Spleen (tissue), 11 donors: ENCODE results near the gene MGAT4B. TPM values are rescaled to one million over a fixed set of nuclear protein-coding genes. Genes with fewer than 3 reads are reported as not detected.

Experiments used
- DNase-seq: peaks from one replicate; pipeline ENCODE4 v3.0.0-alpha.2; 2020
- H3K27ac ChIP-seq, 8 donors: fragments of 200-600 bp; sonication (generic) in 7 of 8; 1 replicate in 4 of 8; 2 replicates in 4 of 8; pipeline versions ENCODE4 v1.5.0 to v1.8.0; 2016 to 2021; ENCODE audit warnings: inconsistent platforms in 4 of 8, mild to moderate bottlenecking in 4 of 8, moderate library complexity in 1 of 8
- H3K27me3 ChIP-seq, 7 donors: fragments of 200-600 bp; sonication (generic) in 6 of 7; replicated peaks in 1 of 7; 1 replicate in 4 of 7; 2 replicates in 3 of 7; pipeline versions ENCODE4 v1.5.0 to v1.8.0; 2016 to 2021; ENCODE audit warnings: inconsistent platforms in 3 of 7, mild to moderate bottlenecking in 1 of 7
- H3K36me3 ChIP-seq, 6 donors: fragments of 200-600 bp; sonication (generic) in 5 of 6; 1 replicate in 4 of 6; 2 replicates in 2 of 6; pipeline versions ENCODE4 v1.5.0 to v1.8.0; 2016 to 2021; ENCODE audit warnings: inconsistent platforms in 2 of 6
- H3K4me1 ChIP-seq, 6 donors: fragments of 200-600 bp; sonication (generic) in 5 of 6; 1 replicate in 3 of 6; 2 replicates in 3 of 6; pipeline versions ENCODE4 v1.5.0 to v1.8.0; 2016 to 2021; ENCODE audit warnings: inconsistent platforms in 3 of 6
- H3K4me3 ChIP-seq, 8 donors: fragments of 200-600 bp; sonication (generic) in 7 of 8; 1 replicate in 4 of 8; 2 replicates in 4 of 8; pipeline versions ENCODE4 v1.5.0 to v1.8.0; 2016 to 2021; ENCODE audit warnings: inconsistent platforms in 4 of 8, mild to moderate bottlenecking in 4 of 8, moderate library complexity in 2 of 8
- H3K9me3 ChIP-seq, 8 donors: fragments of 200-600 bp; sonication (generic) in 7 of 8; 1 replicate in 4 of 8; 2 replicates in 4 of 8; pipeline versions ENCODE4 v1.5.0 to v1.8.0; 2016 to 2021; ENCODE audit warnings: inconsistent platforms in 4 of 8
- CTCF ChIP-seq, 11 experiments: fragments of 200-600 bp in 7 of 11; fragments of 450-650 bp in 4 of 11; sonication (generic) in 4 of 11; IDR thresholded peaks in 8 of 11; conservative IDR thresholded peaks in 3 of 11; 1 replicate in 7 of 11; 2 replicates in 4 of 11; pipeline versions ENCODE4 v1.4.0 to v1.8.0; 2016 to 2021; ENCODE audit warnings: antibody characterized with exemption in 11 of 11, inconsistent platforms in 4 of 11, mild to moderate bottlenecking in 1 of 11
- POLR2A ChIP-seq, 3 donors: fragments of 450-650 bp; IDR thresholded peaks; one replicate each; pipeline ENCODE4 v1.5.1; 2017; ENCODE audit warnings: antibody characterized with exemption in 3 of 3, mild to moderate bottlenecking in 1 of 3
- POLR2AphosphoS5 ChIP-seq, 3 donors: sonication (generic); formaldehyde crosslinking; IDR thresholded peaks; one replicate each; pipeline ENCODE4 v1.5.1; 2017; ENCODE audit warnings: antibody characterized with exemption in 3 of 3
- WGBS, 5 donors: extraction: QIAGEN DNeasy Blood & Tissue Kit in 3 of 5; methylation state at CpG; one replicate each; pipeline versions ENCODE4 v1.1.5 to v1.1.7; 2013 to 2018; 5-methylcytosine and 5-hydroxymethylcytosine counted together
- intact Hi-C: fragments of 100-400 bp; cut with DNase I; formaldehyde crosslinking; loops from one replicate; pipeline ENCODE4 v1.15.0; 2023; ENCODE audit warnings: low total_unique reads
- polyA plus RNA-seq, 3 donors: library from polyadenylated mRNA; stranded (reverse); fragments of 200-250 nt; gene quantifications; one replicate each; pipeline ENCODE4 v1.2.1, GENCODE V29; 2013
- total RNA-seq, 7 donors: library from RNA; depleted of rRNA in 3 of 7; stranded (reverse); fragments of >200 nt in 3 of 7; fragmentation: NEBNext Ultra II Directional in 4 of 7; extraction: Animal tissue kit (Norgen Biotek cat#: 25700) in 4 of 7; gene quantifications; one replicate each; pipeline versions ENCODE4 v1.1.0 to v1.2.1, GENCODE V29; 2016 to 2021
- donor health status: healthy with polysubstance abuse.
- donor health status: DM: no; HTN: no; CAD: no; lungs with moderate emphysema.
- donor health status: DM: no; HTN: no; CAD: no.
- donor health status: Bipolar disorder and iron deficiency.
- donor health status: healthy.
- donor health status: DM: no; HTN: no; CAD: no.
- donor health status: DM: yes; HTN: yes; CAD: no.

Gene MGAT4B
- total and polyA plus RNA-seq, 10 donors, result 34.9 to 117 (median 79.2) TPM

- DNase-seq, result peak; percentile 81
- no peaks in the 10 kb centered on the region for H3K27me3 ChIP-seq
- H3K9me3 ChIP-seq, result no peaks in the 10 kb centered on the region
- H3K27ac ChIP-seq, result peak overlapping the region in 5 of 8 donors; percentile 2 to 96 (median 51)
- TF ChIP-seq POLR2A (IDR thresholded peaks at IDR 0.05) (no peak), CTCF (IDR thresholded peaks at IDR 0.05 in 8 of 11, conservative IDR thresholded peaks at IDR 0.05 in 3 of 11) (no peak), POLR2AphosphoS5 (IDR thresholded peaks at IDR 0.05) (peak in 2 of 3 donors; percentile 13 to 55)
- peaks cover 28 to 68% (median 56%) of the 10 kb centered on the region in 6 donors for H3K4me1 ChIP-seq
- peak overlapping the region in 1 of 8 donors; percentile 76 for H3K4me3 ChIP-seq
- WGBS, 5 donors, result 42 to 52% (median 45%) methylated on average over 14 to 18 of the region's 18 CpGs
- peaks cover 0 to 27% (median 25%) of the 10 kb centered on the region in 6 donors for H3K36me3 ChIP-seq
- intact Hi-C loops, result loop anchor here (10.0 kb wide), 1 partner anchor 51 kb away; the partner anchor contains the start of gene MRNIP
These were observed 2.8 kb downstream of the MGAT4B start for GRCh38 chr5:179803651-179804554.

DNA sequence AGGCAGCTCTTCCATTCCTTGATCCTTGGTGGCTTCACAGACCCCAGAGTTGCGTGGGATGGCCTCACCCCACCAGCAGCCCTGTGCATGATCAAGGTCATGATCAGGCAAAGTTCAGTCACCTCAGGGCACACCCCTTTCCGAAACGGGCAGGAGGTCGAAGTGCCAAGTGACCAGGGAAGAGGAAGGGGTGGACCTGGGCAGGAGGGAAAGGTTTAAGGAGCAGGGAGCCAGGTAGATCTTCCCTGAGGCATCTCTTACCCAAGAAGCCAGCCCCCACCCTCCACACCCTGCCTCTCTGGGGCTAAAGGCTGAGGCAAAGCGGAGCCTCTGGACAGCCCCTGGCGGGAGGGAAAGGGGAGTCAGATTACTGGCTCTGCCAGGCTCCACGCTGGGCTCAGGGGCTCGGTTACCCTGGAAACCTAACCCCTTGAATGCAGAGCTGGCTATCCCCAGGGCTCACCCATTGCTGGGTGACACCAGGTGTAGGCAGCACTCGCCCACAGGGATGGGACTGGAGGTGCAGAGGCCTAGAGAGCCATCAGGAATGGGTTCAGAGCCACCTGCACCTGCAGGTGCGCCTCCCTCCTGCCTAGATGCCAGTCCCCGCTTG is 3.6 kb downstream of the MGAT4B start:
- no peaks in the 10 kb centered on the region for H3K9me3 ChIP-seq
- H3K4me1 ChIP-seq, result peaks cover 28 to 61% (median 53%) of the 10 kb centered on the region in 6 donors
- H3K27me3 ChIP-seq, result no peaks in the 10 kb centered on the region
- intact Hi-C loops, result loop anchor here (10.0 kb wide), 1 partner anchor 52 kb away; the partner anchor contains the start of gene MRNIP
- peak; percentile 75 for DNase-seq
- peaks cover 0 to 36% (median 33%) of the 10 kb centered on the region in 6 donors for H3K36me3 ChIP-seq
- WGBS, 5 donors, result 64 to 77% (median 69%) methylated on average over 8 to 11 of the region's 11 CpGs
- peak overlapping the region in 3 of 8 donors; percentile 42 to 96 (median 94) for H3K27ac ChIP-seq
- H3K4me3 ChIP-seq, result peak overlapping the region in 1 of 8 donors; percentile 76
- TF ChIP-seq POLR2AphosphoS5 (IDR thresholded peaks at IDR 0.05) (no peak), CTCF (IDR thresholded peaks at IDR 0.05 in 8 of 11, conservative IDR thresholded peaks at IDR 0.05 in 3 of 11) (no peak), POLR2A (IDR thresholded peaks at IDR 0.05) (no peak)

GRCh38 chr5:179802207-179802883 is 4.3 kb downstream of the MGAT4B start:
- peaks cover 0 to 43% (median 40%) of the 10 kb centered on the region in 6 donors for H3K36me3 ChIP-seq
- intact Hi-C loops, result loop anchor here (10.0 kb wide), 1 partner anchor 52 kb away; the partner anchor contains the start of gene MRNIP
- peak overlapping the region in 1 of 8 donors; percentile 96 for H3K27ac ChIP-seq
- H3K4me3 ChIP-seq, result no peak overlapping the region
- WGBS, 5 donors, result 90 to 95% (median 92%) methylated on average over 13 to 19 of the region's 19 CpGs
- peaks cover 28 to 56% (median 46%) of the 10 kb centered on the region in 6 donors for H3K4me1 ChIP-seq
- DNase-seq, result peak; percentile 65
- H3K27me3 ChIP-seq, result no peaks in the 10 kb centered on the region
- TF ChIP-seq POLR2AphosphoS5 (IDR thresholded peaks at IDR 0.05), result no peak
- no peak for TF ChIP-seq CTCF (IDR thresholded peaks at IDR 0.05 in 8 of 11, conservative IDR thresholded peaks at IDR 0.05 in 3 of 11)
- no peak for TF ChIP-seq POLR2A (IDR thresholded peaks at IDR 0.05)
- H3K9me3 ChIP-seq, result no peaks in the 10 kb centered on the region
